GM06990 (cell line): ENCODE data around the gene RBPMS2.
A peak's percentile ranks its signal among the peaks of the same experiment; 100 is the strongest.

Experiments
- DNase-seq: peaks from one replicate; pipeline ENCODE4 v3.0.0-alpha.2; 2011; ENCODE audit not compliant: insufficient read length; ENCODE audit errors: extremely low read depth
- H3K27me3 ChIP-seq: replicated peaks from 2 replicates; pipeline ENCODE4 v1.6.0; 2011; ENCODE audit warnings: low read length; ENCODE audit not compliant: control insufficient read depth, insufficient read depth
- H3K36me3 ChIP-seq: 2 replicates; pipeline ENCODE4 v1.5.1; 2011; ENCODE audit warnings: low read length; ENCODE audit not compliant: control insufficient read depth, insufficient read depth
- H3K4me3 ChIP-seq: replicated peaks from 2 replicates; pipeline ENCODE4 v1.5.1; 2011; ENCODE audit warnings: low read depth, mild to moderate bottlenecking, control low read depth, low read length
- TF ChIP-seq, protein P1 (sequence below): IDR thresholded peaks from 2 replicates; pipeline ENCODE4 v1.5.1; 2011; ENCODE audit warnings: low read length, control low read depth, mild to moderate bottlenecking, inconsistent platforms; ENCODE audit not compliant: insufficient read depth, poor library complexity, severe bottlenecking

RBPMS2 gene

GRCh38 chr15:64810497-64811326, 35.3 kb upstream of the RBPMS2 start:
- no peaks in the 10 kb centered on the region; the same call in 1 of the 2 replicates for H3K36me3 ChIP-seq
- no peak for DNase-seq
- H3K4me3 ChIP-seq, result no peak overlapping the region
- H3K27me3 ChIP-seq, result no peaks in the 10 kb centered on the region; the same call in 1 of the 2 replicates
- TF ChIP-seq, protein P1, sequence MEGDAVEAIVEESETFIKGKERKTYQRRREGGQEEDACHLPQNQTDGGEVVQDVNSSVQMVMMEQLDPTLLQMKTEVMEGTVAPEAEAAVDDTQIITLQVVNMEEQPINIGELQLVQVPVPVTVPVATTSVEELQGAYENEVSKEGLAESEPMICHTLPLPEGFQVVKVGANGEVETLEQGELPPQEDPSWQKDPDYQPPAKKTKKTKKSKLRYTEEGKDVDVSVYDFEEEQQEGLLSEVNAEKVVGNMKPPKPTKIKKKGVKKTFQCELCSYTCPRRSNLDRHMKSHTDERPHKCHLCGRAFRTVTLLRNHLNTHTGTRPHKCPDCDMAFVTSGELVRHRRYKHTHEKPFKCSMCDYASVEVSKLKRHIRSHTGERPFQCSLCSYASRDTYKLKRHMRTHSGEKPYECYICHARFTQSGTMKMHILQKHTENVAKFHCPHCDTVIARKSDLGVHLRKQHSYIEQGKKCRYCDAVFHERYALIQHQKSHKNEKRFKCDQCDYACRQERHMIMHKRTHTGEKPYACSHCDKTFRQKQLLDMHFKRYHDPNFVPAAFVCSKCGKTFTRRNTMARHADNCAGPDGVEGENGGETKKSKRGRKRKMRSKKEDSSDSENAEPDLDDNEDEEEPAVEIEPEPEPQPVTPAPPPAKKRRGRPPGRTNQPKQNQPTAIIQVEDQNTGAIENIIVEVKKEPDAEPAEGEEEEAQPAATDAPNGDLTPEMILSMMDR, result no peak

DNA sequence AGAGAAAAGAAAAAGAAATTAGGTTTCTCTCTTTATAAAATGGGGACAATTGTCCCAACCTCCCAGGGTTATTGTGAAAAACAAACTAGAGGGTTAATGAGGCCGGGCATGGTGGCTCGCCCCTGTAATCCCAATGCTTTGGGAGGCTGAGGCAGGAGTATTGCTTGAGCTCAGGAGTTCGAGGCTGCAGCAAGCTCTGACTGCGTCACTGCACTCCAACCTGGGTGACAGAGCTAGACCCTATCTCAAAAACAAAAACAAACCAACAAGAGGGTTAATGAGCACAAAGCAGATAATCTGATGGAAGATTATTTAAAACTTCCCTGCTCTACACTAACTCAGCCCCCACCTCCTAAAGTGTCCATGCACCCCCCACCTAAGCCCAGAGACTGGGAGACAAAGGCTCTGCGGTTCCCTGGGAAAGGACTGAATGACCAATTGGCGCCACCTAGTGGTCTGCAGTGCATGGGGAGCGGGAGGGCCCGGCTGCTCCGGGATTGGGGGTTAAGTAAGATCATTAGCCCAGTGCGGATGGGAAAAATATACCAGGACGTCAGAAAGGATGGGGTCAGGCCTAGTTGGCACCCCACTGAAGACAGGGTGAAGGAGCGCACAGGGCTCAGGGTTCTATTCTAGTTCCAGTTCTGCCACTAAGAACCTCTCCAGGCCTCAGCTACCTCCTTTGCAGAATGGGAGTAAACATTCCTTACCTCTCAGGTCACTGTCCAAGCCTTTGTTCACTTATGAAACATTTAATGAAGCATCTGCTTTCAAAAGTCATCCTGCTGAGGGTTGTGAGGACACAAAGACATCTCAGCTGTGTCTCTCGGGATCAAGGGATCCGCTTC, 34.5 kb upstream of the RBPMS2 start:
- Histone ChIP-seq H3K4me3 (no peak overlapping the region), H3K27me3 (no peaks in the 10 kb centered on the region; the same call in 1 of the 2 replicates), H3K36me3 (no peaks in the 10 kb centered on the region)
- DNase-seq, result peak; percentile 54
- TF ChIP-seq, protein P1, result peak; percentile 98

DNA sequence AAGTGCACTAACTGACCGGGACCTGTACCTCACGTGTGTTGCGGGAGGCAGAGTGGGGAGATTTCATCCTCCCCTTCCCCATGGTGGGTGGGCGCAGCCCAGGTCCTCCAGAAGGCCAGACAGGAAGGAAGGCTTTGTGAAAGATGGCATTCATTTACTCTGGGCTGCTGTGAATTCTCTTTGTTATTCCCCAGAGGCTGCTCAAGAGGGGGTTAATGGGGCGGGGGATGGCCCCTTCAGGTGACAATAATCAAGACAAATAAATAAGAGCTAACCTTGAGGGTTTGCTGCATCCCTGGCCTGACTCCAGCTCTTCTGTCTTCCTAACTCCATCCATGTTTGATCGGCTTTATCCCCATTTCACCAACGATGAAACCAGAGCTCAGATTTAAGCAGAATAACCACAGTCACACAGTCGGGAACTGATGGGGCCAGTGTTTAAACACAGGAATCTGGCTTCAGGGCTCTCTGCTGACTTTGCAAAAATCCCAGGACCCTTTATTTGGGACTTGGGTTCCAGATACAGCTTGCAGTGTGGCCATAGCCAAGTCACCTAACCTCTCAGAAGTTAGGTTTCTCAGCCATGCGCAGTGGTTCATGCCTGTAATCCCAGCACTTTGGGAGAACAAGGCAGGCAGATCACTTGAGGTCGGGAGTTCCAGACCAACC, 33.5 kb upstream of the RBPMS2 start:
- DNase-seq, result no peak
- H3K36me3 ChIP-seq, result no peaks in the 10 kb centered on the region
- TF ChIP-seq, protein P1, result no peak
- H3K4me3 ChIP-seq, result no peak overlapping the region
- H3K27me3 ChIP-seq, result no peaks in the 10 kb centered on the region; the same call in 1 of the 2 replicates

GRCh38 chr15:64807751-64808222, 32.4 kb upstream of the RBPMS2 start:
- TF ChIP-seq, protein P1, result no peak
- Histone ChIP-seq H3K27me3 (no peaks in the 10 kb centered on the region; the same call in 1 of the 2 replicates), H3K36me3 (no peaks in the 10 kb centered on the region), H3K4me3 (no peak overlapping the region)
- no peak for DNase-seq

- no peaks in the 10 kb centered on the region; the same call in 1 of the 2 replicates for H3K27me3 ChIP-seq
- no peak for DNase-seq
- TF ChIP-seq, protein P1, result no peak
- no peaks in the 10 kb centered on the region for H3K36me3 ChIP-seq
- no peak overlapping the region for H3K4me3 ChIP-seq
Measured at GRCh38 chr15:64807051-64807749, 31.8 kb upstream of the RBPMS2 start.
